Measurements from ENCODE around the gene LTBR. TPM values are rescaled to one million over a fixed set of nuclear protein-coding genes. Genes with fewer than 3 reads are reported as not detected.

LTBR gene
- total and polyA plus RNA-seq, 7 experiments from 2014 or later: 0.34 to 25.2 (median 2.2) TPM; not detected in 2

DNA sequence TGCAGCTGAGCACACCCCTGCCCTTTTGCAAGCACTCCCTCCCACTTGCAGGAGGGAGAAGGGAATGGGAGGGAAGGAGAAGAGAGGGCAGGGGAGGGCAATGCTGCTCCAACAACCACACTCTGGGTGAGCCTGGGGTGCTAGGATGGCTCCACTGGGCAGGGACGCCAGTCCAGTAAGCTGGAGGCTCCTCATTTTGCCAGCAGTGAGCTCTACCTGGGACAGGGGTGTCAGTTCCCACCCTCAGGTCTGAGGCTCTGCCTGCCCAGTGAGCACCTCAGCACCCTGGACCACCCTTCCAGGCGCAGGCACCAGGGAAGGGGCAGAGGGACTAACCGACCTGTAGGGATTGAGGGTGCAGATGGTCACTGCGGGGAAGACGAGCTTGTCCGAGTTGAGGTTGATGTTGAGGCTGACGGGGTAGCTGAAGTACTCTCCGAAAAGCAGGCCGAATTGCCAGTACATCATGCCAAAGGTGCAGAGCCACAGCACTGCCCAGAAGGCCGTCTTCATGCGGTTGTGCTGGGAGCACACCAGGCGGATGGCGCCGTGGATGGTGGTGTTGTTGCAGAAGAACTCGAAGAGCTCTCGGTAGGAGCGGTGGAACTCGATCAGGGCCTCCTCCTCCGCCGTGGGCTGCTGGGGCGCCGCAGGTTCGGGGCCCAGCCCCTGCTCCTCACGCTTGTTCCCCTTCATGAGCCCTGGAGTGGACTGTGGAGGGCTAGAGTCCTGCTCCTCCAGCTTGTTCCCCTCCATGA, 9.8 kb upstream of the LTBR start:
- Mint-ChIP-seq H3K27ac (peak overlapping the region in 2 of 9 donors; percentile 9 to 76), H3K4me3 (no peak overlapping the region), H3K27me3 (peaks cover 0 to under 1% (median 0%) of the 10 kb centered on the region in 5 donors), H3K4me1 (peaks cover 23 to 46% (median 38%) of the 10 kb centered on the region in 7 donors), H3K9me3 (peaks cover 0 to 2% (median 0%) of the 10 kb centered on the region in 11 donors), H3K36me3 (no peaks in the 10 kb centered on the region)
- Histone ChIP-seq H3K4me1 (ENCODE audit: control insufficient read depth in 2 of 2, insufficient read depth in 2 of 2, low read length in 2 of 2) (peaks cover 0 to 24% of the 10 kb centered on the region in 2 donors), H3K27ac (ENCODE audit: low read depth, low read length) (no peak overlapping the region), H3K4me3 (ENCODE audit: low read length) (no peak overlapping the region), H3K36me3 (ENCODE audit: control insufficient read depth in 2 of 3, insufficient read depth in 3 of 3, low read length in 3 of 3) (no peaks in the 10 kb centered on the region), H3K9me3 (ENCODE audit: control insufficient read depth in 2 of 3, low read length in 3 of 3) (no peaks in the 10 kb centered on the region), H3K27me3 (ENCODE audit: control insufficient read depth in 2 of 2, insufficient read depth in 2 of 2, low read length in 2 of 2) (no peaks in the 10 kb centered on the region)
- ChIA-PET CTCF (interaction anchor here (0.6 to 4.3 kb wide), 3 partner anchors 15 to 39 kb away, joined by 4 to 19 read pairs (median 12); no protein-coding TSS in a partner anchor), POLR2A (interaction anchor here (0.8 to 1.6 kb wide), 3 partner anchors 9 to 51 kb away, joined by 3 to 5 read pairs (median 4); no protein-coding TSS in a partner anchor)
- no peak for DNase-seq
- intact Hi-C loops (cut with micrococcal nuclease): no loop called here
- ATAC-seq: no peak

GRCh38 chr12:6374786-6375160, 9.2 kb upstream of the LTBR start:
- ChIA-PET CTCF (interaction anchor here (1.4 kb wide), 1 partner anchor 40 kb away, joined by 12 read pairs; no protein-coding TSS in a partner anchor), POLR2A (interaction anchor here (0.8 to 1.6 kb wide), 3 partner anchors 10 to 51 kb away, joined by 3 to 5 read pairs (median 4); no protein-coding TSS in a partner anchor)
- H3K4me1 Mint-ChIP-seq: peaks cover 23 to 46% (median 38%) of the 10 kb centered on the region in 7 donors
- no peaks in the 10 kb centered on the region for H3K9me3 ChIP-seq (ENCODE audit: control insufficient read depth in 2 of 3, low read length in 3 of 3)
- no peaks in the 10 kb centered on the region for H3K27me3 ChIP-seq (ENCODE audit: control insufficient read depth in 2 of 2, insufficient read depth in 2 of 2, low read length in 2 of 2)
- no peak overlapping the region for H3K4me3 ChIP-seq (ENCODE audit: low read length)
- no peaks in the 10 kb centered on the region for H3K36me3 Mint-ChIP-seq
- no peak for DNase-seq
- H3K9me3 Mint-ChIP-seq: peaks cover 0 to 2% (median 0%) of the 10 kb centered on the region in 11 donors
- H3K27ac ChIP-seq (ENCODE audit: low read depth, low read length): no peak overlapping the region
- H3K4me3 Mint-ChIP-seq: no peak overlapping the region
- H3K27me3 Mint-ChIP-seq: peaks cover 0 to 4% (median 0%) of the 10 kb centered on the region in 5 donors
- H3K27ac Mint-ChIP-seq: peak overlapping the region in 2 of 9 donors; percentile 61 to 78
- no peak for ATAC-seq
- intact Hi-C loops (cut with micrococcal nuclease): no loop called here
- no peaks in the 10 kb centered on the region for H3K36me3 ChIP-seq (ENCODE audit: control insufficient read depth in 2 of 3, insufficient read depth in 3 of 3, low read length in 3 of 3)
- peaks cover 0 to 24% of the 10 kb centered on the region in 2 donors for H3K4me1 ChIP-seq (ENCODE audit: control insufficient read depth in 2 of 2, insufficient read depth in 2 of 2, low read length in 2 of 2)

DNA sequence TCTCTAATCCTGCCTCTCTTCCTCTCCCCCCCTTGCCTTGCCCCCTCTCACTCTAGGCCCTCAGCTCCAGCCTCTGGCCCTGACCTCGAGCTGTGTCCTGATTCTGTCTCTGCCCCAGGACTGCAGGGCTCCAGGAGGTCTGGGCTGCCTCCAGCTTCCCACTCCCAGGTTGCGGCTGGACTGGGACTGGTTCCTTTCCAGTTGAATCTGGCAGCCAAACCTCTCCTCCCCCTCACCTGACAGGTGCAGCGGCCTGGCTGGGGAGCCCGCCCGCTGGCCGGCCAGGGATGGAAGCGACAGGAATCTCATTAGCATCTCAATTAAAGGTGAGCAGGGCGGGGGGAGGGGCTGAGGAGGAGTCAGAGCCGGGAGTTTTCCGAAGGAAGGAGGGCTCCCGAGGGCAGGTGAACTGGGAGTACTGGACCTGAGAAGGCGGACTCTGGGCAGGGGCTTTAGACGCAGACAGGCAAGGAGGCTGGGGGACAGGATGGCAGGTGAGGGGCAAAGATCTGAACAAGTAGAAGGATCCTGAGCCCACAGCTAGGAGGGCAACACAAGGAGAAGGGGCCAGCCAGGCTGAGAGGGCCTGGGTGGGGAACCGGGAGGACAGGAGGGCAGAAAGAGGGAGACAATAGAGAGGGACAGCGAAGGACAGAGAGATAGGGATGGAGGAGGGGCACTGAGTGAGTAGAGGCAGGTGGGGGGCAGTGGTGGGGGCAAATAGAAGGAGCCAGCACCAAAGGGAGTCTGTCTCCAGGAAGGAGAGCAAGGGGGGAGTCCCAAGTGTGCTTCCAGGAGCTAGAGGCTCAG, 8.5 kb upstream of the LTBR start, which contains the start of gene SCNN1A:
Gene SCNN1A, minus strand, starts transcription at position 295 of the 810 bp plus-strand sequence. CDS start 780 bp downstream, outside the sequence.
- Histone ChIP-seq H3K27ac (ENCODE audit: low read depth, low read length) (no peak within 1 kb of the TSS), H3K27me3 (ENCODE audit: control insufficient read depth in 2 of 2, insufficient read depth in 2 of 2, low read length in 2 of 2) (no peaks in the 10 kb centered on the region), H3K4me3 (ENCODE audit: low read length) (no peak within 1 kb of the TSS), H3K9me3 (ENCODE audit: control insufficient read depth in 2 of 3, low read length in 3 of 3) (no peaks in the 10 kb centered on the region), H3K4me1 (ENCODE audit: control insufficient read depth in 2 of 2, insufficient read depth in 2 of 2, low read length in 2 of 2) (peaks cover 0 to 24% of the 10 kb centered on the region in 2 donors), H3K36me3 (ENCODE audit: control insufficient read depth in 2 of 3, insufficient read depth in 3 of 3, low read length in 3 of 3) (no peaks in the 10 kb centered on the region)
- POLR2A ChIA-PET: interaction anchor here (0.8 to 1.6 kb wide), 5 partner anchors 8 to 52 kb away, joined by 3 to 5 read pairs (median 4); no protein-coding TSS in a partner anchor
- H3K9me3 Mint-ChIP-seq: peaks cover 0 to 2% (median 0%) of the 10 kb centered on the region in 11 donors
- H3K27me3 Mint-ChIP-seq: peaks cover 0 to 10% (median 0%) of the 10 kb centered on the region in 5 donors
- intact Hi-C loops (cut with micrococcal nuclease): loop anchor here in 1 of 2 donors (1.0 kb wide), 1 partner anchor 12 kb away; no protein-coding TSS in a partner anchor
- H3K27ac Mint-ChIP-seq: peak within 1 kb of the TSS in 8 of 9 donors; percentile 43 to 91 (median 75)
- ATAC-seq (no peak), DNase-seq (no peak)
- H3K4me3 Mint-ChIP-seq: peak within 1 kb of the TSS in 9 of 10 donors; percentile 36 to 81 (median 73)
- CTCF ChIA-PET: interaction anchor here (1.4 kb wide), 1 partner anchor 41 kb away, joined by 12 read pairs; no protein-coding TSS in a partner anchor
- H3K36me3 Mint-ChIP-seq: no peaks in the 10 kb centered on the region
- peaks cover 23 to 46% (median 38%) of the 10 kb centered on the region in 7 donors for H3K4me1 Mint-ChIP-seq

GRCh38 chr12:6376079-6376869, 7.7 kb upstream of the LTBR start:
- H3K4me3 ChIP-seq (ENCODE audit: low read length): peak overlapping the region; percentile 40
- peaks cover 23 to 46% (median 34%) of the 10 kb centered on the region in 7 donors for H3K4me1 Mint-ChIP-seq
- no peaks in the 10 kb centered on the region for H3K27me3 ChIP-seq (ENCODE audit: control insufficient read depth in 2 of 2, insufficient read depth in 2 of 2, low read length in 2 of 2)
- ATAC-seq (peak; percentile 69), DNase-seq (no peak)
- H3K9me3 ChIP-seq (ENCODE audit: control insufficient read depth in 2 of 3, low read length in 3 of 3): no peaks in the 10 kb centered on the region
- H3K36me3 Mint-ChIP-seq: no peaks in the 10 kb centered on the region
- no peak overlapping the region for H3K27ac ChIP-seq (ENCODE audit: low read depth, low read length)
- intact Hi-C loops (cut with micrococcal nuclease): loop anchor here in 1 of 2 donors (1.0 kb wide), 1 partner anchor 13 kb away; no protein-coding TSS in a partner anchor
- H3K4me3 Mint-ChIP-seq: peak overlapping the region; percentile 5 to 81 (median 72)
- CTCF ChIA-PET: interaction anchor here (1.1 kb wide), 1 partner anchor 41 kb away, joined by 4 read pairs; no protein-coding TSS in a partner anchor
- H3K4me1 ChIP-seq (ENCODE audit: control insufficient read depth in 2 of 2, insufficient read depth in 2 of 2, low read length in 2 of 2): peaks cover 0 to 24% of the 10 kb centered on the region in 2 donors
- peaks cover 0 to 2% (median 0%) of the 10 kb centered on the region in 11 donors for H3K9me3 Mint-ChIP-seq
- POLR2A ChIA-PET: interaction anchor here (1.2 to 1.5 kb wide), 2 partner anchors 8 to 41 kb away, joined by 3 to 4 read pairs; no protein-coding TSS in a partner anchor
- peak overlapping the region in 8 of 9 donors; percentile 43 to 91 (median 75) for H3K27ac Mint-ChIP-seq
- peaks cover 0 to 18% (median 0%) of the 10 kb centered on the region in 5 donors for H3K27me3 Mint-ChIP-seq
- no peaks in the 10 kb centered on the region for H3K36me3 ChIP-seq (ENCODE audit: control insufficient read depth in 2 of 3, insufficient read depth in 3 of 3, low read length in 3 of 3)

- Mint-ChIP-seq H3K27ac (peak overlapping the region in 8 of 9 donors; percentile 43 to 88 (median 74)), H3K27me3 (peaks cover 0 to 26% (median 0%) of the 10 kb centered on the region in 5 donors), H3K9me3 (peaks cover 0 to 2% (median 0%) of the 10 kb centered on the region in 11 donors), H3K4me1 (peaks cover 23 to 46% (median 34%) of the 10 kb centered on the region in 7 donors), H3K4me3 (peak overlapping the region; percentile 5 to 81 (median 72)), H3K36me3 (no peaks in the 10 kb centered on the region)
- DNase-seq: peak in 5 of 9 donors; percentile 10 to 39 (median 29)
- Histone ChIP-seq H3K4me1 (ENCODE audit: control insufficient read depth in 2 of 2, insufficient read depth in 2 of 2, low read length in 2 of 2) (peaks cover 0 to 24% of the 10 kb centered on the region in 2 donors), H3K36me3 (ENCODE audit: control insufficient read depth in 2 of 3, insufficient read depth in 3 of 3, low read length in 3 of 3) (no peaks in the 10 kb centered on the region), H3K27ac (ENCODE audit: low read depth, low read length) (no peak overlapping the region), H3K9me3 (ENCODE audit: control insufficient read depth in 2 of 3, low read length in 3 of 3) (no peaks in the 10 kb centered on the region), H3K27me3 (ENCODE audit: control insufficient read depth in 2 of 2, insufficient read depth in 2 of 2, low read length in 2 of 2) (no peaks in the 10 kb centered on the region), H3K4me3 (ENCODE audit: low read length) (peak overlapping the region; percentile 40)
- ChIA-PET POLR2A (interaction anchor here (0.5 to 1.0 kb wide), 3 partner anchors 14 to 90 kb away, joined by 3 to 5 read pairs (median 5); no protein-coding TSS in a partner anchor), CTCF (interaction anchor here (0.7 to 1.1 kb wide), 3 partner anchors 9 to 42 kb away, joined by 3 to 4 read pairs (median 3); no protein-coding TSS in a partner anchor)
- intact Hi-C loops (cut with micrococcal nuclease): loop anchor here in 1 of 2 donors (1.0 kb wide), 1 partner anchor 14 kb away; no protein-coding TSS in a partner anchor
- ATAC-seq: peak; percentile 57
Measured at GRCh38 chr12:6376870-6377666, 6.9 kb upstream of the LTBR start.
